Caco-2 (cell line): ENCODE measurements around the gene ACADVL. TPM values are rescaled to one million over a fixed set of nuclear protein-coding genes. Genes with fewer than 3 reads are reported as not detected.
A peak's percentile ranks its signal among the peaks of the same experiment; 100 is the strongest.

Experiments
- BruUV-seq: library from RNA; stranded (reverse); fragments of 400-500 nt; replicated peaks from 2 replicates; lab custom pipeline; 2021; lab: Mats Ljungman, UMichigan
- CTCF ChIA-PET: fragments of 300-600 bp; sonication (Branson Sonifier 250); formaldehyde crosslinking; loops from one replicate; lab custom pipeline; 2022; ENCODE audit warnings: antibody characterized with exemption; lab: Charles Lee
- POLR2A ChIA-PET: fragments of 300-600 bp; sonication (Branson Sonifier 250); formaldehyde crosslinking; loops from one replicate; lab custom pipeline; 2022; ENCODE audit warnings: antibody characterized with exemption; lab: Charles Lee
- DNase-seq, 2 experiments: peaks; one replicate each; pipeline versions ENCODE4 v3.0.0 to v3.0.0-alpha.2; 2020 to 2022
- H3K27me3 ChIP-seq: replicated peaks from 2 replicates; pipeline ENCODE4 v1.6.0; 2011; ENCODE audit warnings: low read length; ENCODE audit not compliant: control insufficient read depth, insufficient read depth
- H3K36me3 ChIP-seq: 2 replicates; pipeline ENCODE4 v1.5.1; 2011; ENCODE audit warnings: low read length; ENCODE audit not compliant: control insufficient read depth, insufficient read depth
- H3K4me1 ChIP-seq: fragments of 250-450 bp; sonication (Bioruptor Pico); 2 replicates; pipeline ENCODE4 v1.5.1; 2020; ENCODE audit warnings: mild to moderate bottlenecking
- H3K4me3 ChIP-seq: 2 replicates; pipeline ENCODE4 v1.5.1; 2011; ENCODE audit warnings: low read depth, mild to moderate bottlenecking, control low read depth, low read length
- H3K9me3 ChIP-seq: fragments of 250-450 bp; sonication (Bioruptor Pico); 2 replicates; pipeline ENCODE4 v1.5.1; 2020; ENCODE audit warnings: mild to moderate bottlenecking, moderate library complexity
- H3K27ac Mint-ChIP-seq: one replicate; pipeline ENCODE4 v1.8.0; 2022; ENCODE audit warnings: mixed read lengths; ENCODE audit not compliant: unreplicated experiment
- H3K27me3 Mint-ChIP-seq: one replicate; pipeline ENCODE4 v1.8.0; 2022; ENCODE audit warnings: mixed read lengths; ENCODE audit not compliant: insufficient read depth, unreplicated experiment
- H3K36me3 Mint-ChIP-seq: one replicate; pipeline ENCODE4 v1.8.0; 2022; ENCODE audit warnings: mild to moderate bottlenecking, mixed read lengths; ENCODE audit not compliant: insufficient read depth, unreplicated experiment
- H3K4me1 Mint-ChIP-seq: one replicate; pipeline ENCODE4 v1.8.0; 2022; ENCODE audit warnings: low read depth, mixed read lengths; ENCODE audit not compliant: unreplicated experiment
- H3K4me3 Mint-ChIP-seq: one replicate; pipeline ENCODE4 v1.8.0; 2022; ENCODE audit warnings: mild to moderate bottlenecking, moderate library complexity, mixed read lengths; ENCODE audit not compliant: unreplicated experiment
- H3K9me3 Mint-ChIP-seq: one replicate; pipeline ENCODE4 v1.8.0; 2022; ENCODE audit warnings: mixed read lengths; ENCODE audit not compliant: unreplicated experiment
- CTCF ChIP-seq, 2 experiments: fragments of 200-600 bp in 1 of 2; IDR thresholded peaks; 1 replicate in 1 of 2; 2 replicates in 1 of 2; pipeline versions ENCODE4 v1.5.1 to v1.8.0; 2011 to 2022; ENCODE audit warnings: antibody characterized with exemption in 1 of 2, control low read depth in 1 of 2, inconsistent platforms in 1 of 2, low read depth in 1 of 2, low read length in 1 of 2, mild to moderate bottlenecking in 1 of 2, moderate library complexity in 1 of 2; ENCODE audit not compliant: insufficient read depth in 1 of 2, severe bottlenecking in 1 of 2, unreplicated experiment in 1 of 2
- intact Hi-C: fragments of 100-400 bp; cut with micrococcal nuclease; formaldehyde crosslinking; loops from one replicate; pipeline ENCODE4 v1.10.0; 2022; ENCODE audit not compliant: unreplicated experiment
- total RNA-seq: library from RNA; stranded (reverse); gene quantifications from 2 replicates; pipeline ENCODE4 v1.2.3, GENCODE V29; 2022

The ACADVL gene
- total RNA-seq, 1 experiment from 2014 or later = 133 TPM

- TF ChIP-seq CTCF (IDR thresholded peaks at IDR 0.05; ENCODE audit: insufficient read depth in 1 of 2, low read depth in 1 of 2, low read length in 1 of 2, severe bottlenecking in 1 of 2, unreplicated experiment in 1 of 2) = no peak
- Mint-ChIP-seq H3K9me3 (no peaks in the 10 kb centered on the region), H3K4me1 (no peaks in the 10 kb centered on the region), H3K27ac (peak overlapping the region; percentile 12), H3K27me3 (no peaks in the 10 kb centered on the region), H3K4me3 (no peak overlapping the region), H3K36me3 (no peaks in the 10 kb centered on the region)
- ChIA-PET CTCF (interaction anchor here (0.7 kb wide), 1 partner anchor 243 kb away, joined by 3 read pairs; no protein-coding TSS in a partner anchor), POLR2A (no interaction called here)
- intact Hi-C loops = no loop called here
- no TSS peak for BruUV-seq
- no peaks in the 10 kb centered on the region for H3K4me1 ChIP-seq
- DNase-seq = no peak
- no peaks in the 10 kb centered on the region for H3K36me3 ChIP-seq
- no peaks in the 10 kb centered on the region for H3K27me3 ChIP-seq
- no peaks in the 10 kb centered on the region for H3K9me3 ChIP-seq
- no peak overlapping the region for H3K4me3 ChIP-seq
Observed at GRCh38 chr17:7186241-7186640, 33.5 kb upstream of the ACADVL start.

GRCh38 chr17:7190276-7190917 lies 29.3 kb upstream of the ACADVL start:
- Histone ChIP-seq H3K36me3 (no peaks in the 10 kb centered on the region), H3K9me3 (no peaks in the 10 kb centered on the region), H3K4me3 (no peak overlapping the region), H3K27me3 (no peaks in the 10 kb centered on the region), H3K4me1 (peaks cover 4% of the 10 kb centered on the region)
- BruUV-seq = no TSS peak
- intact Hi-C loops = no loop called here
- ChIA-PET POLR2A (no interaction called here), CTCF (interaction anchor here (0.5 to 1.3 kb wide), 3 partner anchors 12 to 24 kb away, joined by 4 to 8 read pairs (median 6); no protein-coding TSS in a partner anchor)
- Mint-ChIP-seq H3K27ac (no peak overlapping the region), H3K36me3 (no peaks in the 10 kb centered on the region), H3K4me3 (no peak overlapping the region), H3K4me1 (no peaks in the 10 kb centered on the region), H3K27me3 (no peaks in the 10 kb centered on the region), H3K9me3 (no peaks in the 10 kb centered on the region)
- TF ChIP-seq CTCF (IDR thresholded peaks at IDR 0.05; ENCODE audit: insufficient read depth in 1 of 2, low read depth in 1 of 2, low read length in 1 of 2, severe bottlenecking in 1 of 2, unreplicated experiment in 1 of 2) = no peak
- no peak for DNase-seq

GRCh38 chr17:7191069-7191468 lies 28.7 kb upstream of the ACADVL start:
- CTCF ChIA-PET = interaction anchor here (0.5 to 1.3 kb wide), 3 partner anchors 12 to 23 kb away, joined by 4 to 8 read pairs (median 6); no protein-coding TSS in a partner anchor
- no peak for DNase-seq
- Mint-ChIP-seq H3K36me3 (no peaks in the 10 kb centered on the region), H3K4me3 (peak overlapping the region; percentile 22), H3K4me1 (no peaks in the 10 kb centered on the region), H3K27me3 (no peaks in the 10 kb centered on the region), H3K9me3 (no peaks in the 10 kb centered on the region), H3K27ac (peak overlapping the region; percentile 59)
- no peaks in the 10 kb centered on the region for H3K36me3 ChIP-seq
- H3K27me3 ChIP-seq = no peaks in the 10 kb centered on the region
- intact Hi-C loops = loop anchor here (1.0 kb wide), 1 partner anchor 28 kb away; the partner anchor contains the start of genes ACADVL and DLG4
- no TSS peak for BruUV-seq
- H3K9me3 ChIP-seq = no peaks in the 10 kb centered on the region
- no peak for TF ChIP-seq CTCF (IDR thresholded peaks at IDR 0.05; ENCODE audit: insufficient read depth in 1 of 2, low read depth in 1 of 2, low read length in 1 of 2, severe bottlenecking in 1 of 2, unreplicated experiment in 1 of 2)
- peaks cover 4% of the 10 kb centered on the region for H3K4me1 ChIP-seq
- POLR2A ChIA-PET = no interaction called here
- no peak overlapping the region for H3K4me3 ChIP-seq
